DND-41 (cell line): ENCODE results near the gene PCDHGC4.

Source experiments
- ATAC-seq: fragments of 200-7000 bp; cut with Tn5 transposase; 3 replicates; pipeline ENCODE4 v1.9.1; 2021; ENCODE audit warnings: low read depth; ENCODE audit not compliant: insufficient read depth
- DNase-seq: peaks from one replicate; pipeline ENCODE4 v3.0.0-alpha.2; 2020
- H2AFZ ChIP-seq: 2 replicates; pipeline ENCODE4 v1.6.0; 2012; ENCODE audit warnings: low read depth, low read length
- H3K27ac ChIP-seq: 2 replicates; pipeline ENCODE4 v1.5.1; 2012; ENCODE audit warnings: low read length, inconsistent platforms
- H3K27me3 ChIP-seq: fragments of 200-600 bp; sonication (generic); 2 replicates; pipeline ENCODE4 v1.6.0; 2012; ENCODE audit warnings: low read length, mild to moderate bottlenecking, inconsistent platforms; ENCODE audit not compliant: insufficient read depth, poor library complexity
- H3K36me3 ChIP-seq: 2 replicates; pipeline ENCODE4 v1.5.1; 2012; ENCODE audit warnings: low read length, inconsistent platforms; ENCODE audit not compliant: insufficient read depth
- H3K4me1 ChIP-seq: 2 replicates; pipeline ENCODE4 v1.5.1; 2012; ENCODE audit warnings: mild to moderate bottlenecking, low read length; ENCODE audit not compliant: insufficient read depth
- H3K4me2 ChIP-seq: 2 replicates; pipeline ENCODE4 v1.6.0; 2012; ENCODE audit warnings: mild to moderate bottlenecking, moderate library complexity, low read length, inconsistent platforms; ENCODE audit not compliant: insufficient read depth
- H3K4me3 ChIP-seq, 2 experiments: fragments of 200-600 bp in 1 of 2; shearing (Covaris generic) in 1 of 2; 2 replicates each; pipeline ENCODE4 v1.5.1; 2012 to 2016; ENCODE audit warnings: inconsistent platforms in 2 of 2, low read length in 2 of 2, mild to moderate bottlenecking in 2 of 2, low read depth in 1 of 2, moderate library complexity in 1 of 2
- H3K79me2 ChIP-seq: 2 replicates; pipeline ENCODE4 v1.6.0; 2012; ENCODE audit warnings: low read length, inconsistent platforms; ENCODE audit not compliant: insufficient read depth
- H3K9ac ChIP-seq: 2 replicates; pipeline ENCODE4 v1.6.0; 2012; ENCODE audit warnings: low read depth, mild to moderate bottlenecking, inconsistent platforms, low read length, moderate library complexity
- H3K9me3 ChIP-seq: 2 replicates; pipeline ENCODE4 v1.5.1; 2012; ENCODE audit warnings: low read length, moderate library complexity, mild to moderate bottlenecking, inconsistent platforms; ENCODE audit not compliant: insufficient read depth, severe bottlenecking
- H4K20me1 ChIP-seq: 2 replicates; pipeline ENCODE4 v1.6.0; 2012; ENCODE audit warnings: low read length; ENCODE audit not compliant: insufficient read depth
- CTCF ChIP-seq: IDR thresholded peaks from 2 replicates; pipeline ENCODE4 v1.5.1; 2012; ENCODE audit warnings: borderline replicate concordance, low read length, moderate library complexity, mild to moderate bottlenecking; ENCODE audit not compliant: poor library complexity, severe bottlenecking; ENCODE audit errors: extremely low read depth
- EZH2 ChIP-seq: IDR thresholded peaks from 3 replicates; pipeline ENCODE4 v1.6.1; 2012; ENCODE audit warnings: borderline replicate concordance, low read depth, mild to moderate bottlenecking, moderate library complexity, low read length, inconsistent platforms; ENCODE audit not compliant: severe bottlenecking

The PCDHGC4 gene

GRCh38 chr5:141518618-141519015 lies 33.8 kb downstream of the PCDHGC4 start:
- peaks cover 99% of the 10 kb centered on the region for H3K36me3 ChIP-seq

GRCh38 chr5:141519605-141520565 lies 35.1 kb downstream of the PCDHGC4 start:
- no peak overlapping the region for H3K27ac ChIP-seq

More at GRCh38 chr5:141518618-141519015, 33.8 kb downstream of the PCDHGC4 start:
- no peak overlapping the region for H3K27ac ChIP-seq
- no peak for DNase-seq
- no peaks in the 10 kb centered on the region for H3K79me2 ChIP-seq
- no peak for ATAC-seq
- peaks cover 2% of the 10 kb centered on the region; the same call in 1 of the 2 replicates for H4K20me1 ChIP-seq
- no peak overlapping the region for H3K4me2 ChIP-seq
- no peak for TF ChIP-seq CTCF
- TF ChIP-seq EZH2, result no peak
- no peaks in the 10 kb centered on the region for H3K9me3 ChIP-seq
- no peaks in the 10 kb centered on the region for H3K4me1 ChIP-seq
- H3K27me3 ChIP-seq, result no peaks in the 10 kb centered on the region
- H3K9ac ChIP-seq, result no peak overlapping the region
- H2AFZ ChIP-seq, result no peak overlapping the region
- no peak overlapping the region for H3K4me3 ChIP-seq

GRCh38 chr5:141521244-141521781 lies 36.5 kb downstream of the PCDHGC4 start:
- no peak overlapping the region for H3K9ac ChIP-seq
- no peak overlapping the region for H3K4me3 ChIP-seq
- no peaks in the 10 kb centered on the region for H3K27me3 ChIP-seq
- no peak overlapping the region for H3K27ac ChIP-seq
- ATAC-seq, result no peak
- H2AFZ ChIP-seq, result no peak overlapping the region
- no peak overlapping the region for H3K4me2 ChIP-seq
- H4K20me1 ChIP-seq, result no peaks in the 10 kb centered on the region
- no peaks in the 10 kb centered on the region for H3K9me3 ChIP-seq
- no peak for DNase-seq
- no peaks in the 10 kb centered on the region for H3K79me2 ChIP-seq
- H3K36me3 ChIP-seq, result peaks cover 99% of the 10 kb centered on the region
- no peaks in the 10 kb centered on the region for H3K4me1 ChIP-seq
- TF ChIP-seq CTCF, result no peak
- TF ChIP-seq EZH2, result no peak

More at GRCh38 chr5:141519605-141520565, 35.1 kb downstream of the PCDHGC4 start:
- TF ChIP-seq CTCF, result no peak
- no peak for TF ChIP-seq EZH2
- no peaks in the 10 kb centered on the region for H3K9me3 ChIP-seq
- H3K36me3 ChIP-seq, result peaks cover 99% of the 10 kb centered on the region
- DNase-seq (no peak), ATAC-seq (no peak)
- H3K79me2 ChIP-seq, result no peaks in the 10 kb centered on the region
- no peaks in the 10 kb centered on the region for H3K4me1 ChIP-seq
- peaks cover 2% of the 10 kb centered on the region; the same call in 1 of the 2 replicates for H4K20me1 ChIP-seq
- no peaks in the 10 kb centered on the region for H3K27me3 ChIP-seq
- H3K4me2 ChIP-seq, result no peak overlapping the region
- no peak overlapping the region for H3K4me3 ChIP-seq
- H3K9ac ChIP-seq, result no peak overlapping the region
- H2AFZ ChIP-seq, result no peak overlapping the region
